ENCODE data around the gene IL18BP.

Gene IL18BP

DNA sequence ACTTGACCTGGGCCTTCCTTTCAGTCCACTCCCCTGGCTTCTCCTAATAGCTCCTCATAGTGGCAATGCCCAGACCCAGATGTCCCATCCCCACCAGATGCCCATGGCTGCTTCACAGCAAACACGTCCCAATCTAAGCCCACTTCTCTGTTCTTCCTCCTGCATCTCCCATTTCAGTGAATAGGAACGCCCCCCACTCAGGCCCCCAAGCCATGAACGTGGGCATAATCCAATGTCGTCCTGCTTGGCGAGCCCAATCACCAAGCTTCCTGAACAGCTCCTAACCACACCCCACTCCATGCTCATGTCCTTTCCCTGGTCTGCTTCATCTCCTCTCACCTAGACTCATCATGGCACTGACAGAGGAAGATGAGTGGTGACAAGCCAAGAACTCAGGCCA lies 8.9 kb downstream of the IL18BP start:
- H3K4me2 ChIP-seq (ENCODE audit: insufficient read depth, low read length) = no peak overlapping the region
- TF ChIP-seq EZH2 (IDR thresholded peaks at IDR 0.05; ENCODE audit: borderline replicate concordance, low read depth, low read length, severe bottlenecking) = no peak
- TF ChIP-seq, protein P1, sequence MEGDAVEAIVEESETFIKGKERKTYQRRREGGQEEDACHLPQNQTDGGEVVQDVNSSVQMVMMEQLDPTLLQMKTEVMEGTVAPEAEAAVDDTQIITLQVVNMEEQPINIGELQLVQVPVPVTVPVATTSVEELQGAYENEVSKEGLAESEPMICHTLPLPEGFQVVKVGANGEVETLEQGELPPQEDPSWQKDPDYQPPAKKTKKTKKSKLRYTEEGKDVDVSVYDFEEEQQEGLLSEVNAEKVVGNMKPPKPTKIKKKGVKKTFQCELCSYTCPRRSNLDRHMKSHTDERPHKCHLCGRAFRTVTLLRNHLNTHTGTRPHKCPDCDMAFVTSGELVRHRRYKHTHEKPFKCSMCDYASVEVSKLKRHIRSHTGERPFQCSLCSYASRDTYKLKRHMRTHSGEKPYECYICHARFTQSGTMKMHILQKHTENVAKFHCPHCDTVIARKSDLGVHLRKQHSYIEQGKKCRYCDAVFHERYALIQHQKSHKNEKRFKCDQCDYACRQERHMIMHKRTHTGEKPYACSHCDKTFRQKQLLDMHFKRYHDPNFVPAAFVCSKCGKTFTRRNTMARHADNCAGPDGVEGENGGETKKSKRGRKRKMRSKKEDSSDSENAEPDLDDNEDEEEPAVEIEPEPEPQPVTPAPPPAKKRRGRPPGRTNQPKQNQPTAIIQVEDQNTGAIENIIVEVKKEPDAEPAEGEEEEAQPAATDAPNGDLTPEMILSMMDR (IDR thresholded peaks at IDR 0.05; ENCODE audit: borderline replicate concordance, extremely low read depth, low read length, poor library complexity, severe bottlenecking) = no peak
- H3K4me3 ChIP-seq (ENCODE audit: low read depth in 1 of 2, low read length in 2 of 2) = no peak overlapping the region
- H3K9ac ChIP-seq (ENCODE audit: low read depth, low read length) = no peak overlapping the region
- ATAC-seq (ENCODE audit: insufficient read depth, low read depth) = no peak
- H3K9me3 ChIP-seq (ENCODE audit: insufficient read depth, low read length, severe bottlenecking) = no peaks in the 10 kb centered on the region
- no peak overlapping the region for H3K27ac ChIP-seq (ENCODE audit: low read length)
- H3K36me3 ChIP-seq (ENCODE audit: insufficient read depth, low read length) = peaks cover 99% of the 10 kb centered on the region
- DNase-seq = no peak
- H3K4me1 ChIP-seq (ENCODE audit: insufficient read depth, low read length) = no peaks in the 10 kb centered on the region
- no peaks in the 10 kb centered on the region for H3K27me3 ChIP-seq (ENCODE audit: insufficient read depth, low read length, poor library complexity)
- no peak overlapping the region for H2AFZ ChIP-seq (ENCODE audit: low read depth, low read length)
- H4K20me1 ChIP-seq (ENCODE audit: insufficient read depth, low read length) = peaks cover 48% of the 10 kb centered on the region
- H3K79me2 ChIP-seq (ENCODE audit: insufficient read depth, low read length) = no peaks in the 10 kb centered on the region

DNA sequence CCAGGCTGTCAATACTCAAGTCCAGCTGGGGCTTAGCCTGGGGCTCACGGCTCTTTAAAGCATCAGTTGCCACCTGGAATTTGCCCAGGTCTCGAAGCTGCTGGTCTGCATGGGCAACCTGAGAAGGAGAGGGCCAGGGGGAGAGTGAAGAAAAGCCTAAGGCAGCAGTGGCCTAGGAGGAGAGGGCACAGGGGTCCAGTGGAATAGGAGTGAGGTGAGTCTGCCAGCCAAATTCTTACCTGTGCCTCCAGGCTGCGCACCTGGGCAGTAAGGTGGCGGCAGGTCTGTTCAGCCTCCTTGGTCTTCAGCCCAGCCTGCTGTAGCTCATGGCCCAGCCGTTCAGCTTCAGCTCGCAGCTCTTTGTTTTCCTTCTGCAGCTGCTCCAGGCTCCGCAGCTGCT lies 10.0 kb downstream of the IL18BP start:
- no peak overlapping the region for H3K4me2 ChIP-seq (ENCODE audit: insufficient read depth, low read length)
- H4K20me1 ChIP-seq (ENCODE audit: insufficient read depth, low read length) = peaks cover 59% of the 10 kb centered on the region
- ATAC-seq (ENCODE audit: insufficient read depth, low read depth) = no peak
- DNase-seq = no peak
- no peak overlapping the region for H2AFZ ChIP-seq (ENCODE audit: low read depth, low read length)
- no peaks in the 10 kb centered on the region for H3K79me2 ChIP-seq (ENCODE audit: insufficient read depth, low read length)
- H3K36me3 ChIP-seq (ENCODE audit: insufficient read depth, low read length) = peaks cover 99% of the 10 kb centered on the region
- no peaks in the 10 kb centered on the region for H3K27me3 ChIP-seq (ENCODE audit: insufficient read depth, low read length, poor library complexity)
- H3K4me3 ChIP-seq (ENCODE audit: low read depth in 1 of 2, low read length in 2 of 2) = no peak overlapping the region
- H3K9ac ChIP-seq (ENCODE audit: low read depth, low read length) = no peak overlapping the region
- no peaks in the 10 kb centered on the region for H3K9me3 ChIP-seq (ENCODE audit: insufficient read depth, low read length, severe bottlenecking)
- TF ChIP-seq, protein P1 (IDR thresholded peaks at IDR 0.05; ENCODE audit: borderline replicate concordance, extremely low read depth, low read length, poor library complexity, severe bottlenecking) = no peak
- TF ChIP-seq EZH2 (IDR thresholded peaks at IDR 0.05; ENCODE audit: borderline replicate concordance, low read depth, low read length, severe bottlenecking) = no peak
- no peaks in the 10 kb centered on the region for H3K4me1 ChIP-seq (ENCODE audit: insufficient read depth, low read length)
- no peak overlapping the region for H3K27ac ChIP-seq (ENCODE audit: low read length)

DNA sequence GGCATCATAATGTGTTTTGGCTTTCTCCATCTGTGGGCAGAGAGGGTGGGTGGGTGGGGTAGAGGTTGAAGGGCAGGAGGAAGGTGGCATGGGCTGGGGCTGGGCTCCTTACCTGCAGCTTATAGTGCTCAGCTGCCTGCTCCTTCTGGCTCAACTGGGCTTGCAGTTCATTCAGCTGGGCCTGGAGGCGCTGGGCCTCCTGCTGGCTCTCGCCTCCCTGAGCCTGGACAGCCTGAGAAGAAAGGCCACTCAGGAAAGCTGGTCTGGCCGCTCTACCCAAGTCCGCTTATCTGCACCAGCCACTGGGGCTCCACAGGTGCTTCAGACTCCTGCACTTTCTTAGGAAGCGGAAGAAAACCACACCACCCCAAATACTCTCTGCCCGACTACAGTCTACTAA lies 10.4 kb downstream of the IL18BP start:
- Histone ChIP-seq H3K27me3 (ENCODE audit: insufficient read depth, low read length, poor library complexity) (no peaks in the 10 kb centered on the region), H3K4me2 (ENCODE audit: insufficient read depth, low read length) (no peak overlapping the region), H3K9me3 (ENCODE audit: insufficient read depth, low read length, severe bottlenecking) (no peaks in the 10 kb centered on the region), H3K4me3 (ENCODE audit: low read depth in 1 of 2, low read length in 2 of 2) (no peak overlapping the region), H3K36me3 (ENCODE audit: insufficient read depth, low read length) (peaks cover 99% of the 10 kb centered on the region), H4K20me1 (ENCODE audit: insufficient read depth, low read length) (peaks cover 59% of the 10 kb centered on the region), H3K4me1 (ENCODE audit: insufficient read depth, low read length) (no peaks in the 10 kb centered on the region), H3K27ac (ENCODE audit: low read length) (no peak overlapping the region), H3K79me2 (ENCODE audit: insufficient read depth, low read length) (no peaks in the 10 kb centered on the region), H3K9ac (ENCODE audit: low read depth, low read length) (no peak overlapping the region), H2AFZ (ENCODE audit: low read depth, low read length) (no peak overlapping the region)
- no peak for TF ChIP-seq EZH2 (IDR thresholded peaks at IDR 0.05; ENCODE audit: borderline replicate concordance, low read depth, low read length, severe bottlenecking)
- TF ChIP-seq, protein P1 (IDR thresholded peaks at IDR 0.05; ENCODE audit: borderline replicate concordance, extremely low read depth, low read length, poor library complexity, severe bottlenecking) = no peak
- DNase-seq = no peak
- no peak for ATAC-seq (ENCODE audit: insufficient read depth, low read depth)
